Activated B cell treated with CpG ODN at 0.5 μM for 24 hours (primary cell): ENCODE results near the gene DSCAM. TPM values are rescaled to one million over a fixed set of nuclear protein-coding genes. Genes with fewer than 3 reads are reported as not detected.

ENCODE experiments used
- ATAC-seq: fragments of 200-7000 bp; cut with Tn5 transposase; one replicate; pipeline ENCODE4 v1.10.0; 2021; ENCODE audit warnings: low read depth, mild to moderate bottlenecking, moderate library complexity
- CTCF ChIA-PET: fragments of 350-600 bp; sonication (Branson Sonifier 250); formaldehyde crosslinking; loops from one replicate; lab custom pipeline; 2021; ENCODE audit warnings: antibody characterized with exemption; lab: Charles Lee
- POLR2A ChIA-PET: fragments of 350-600 bp; sonication (Branson Sonifier 250); formaldehyde crosslinking; loops from one replicate; lab custom pipeline; 2021; ENCODE audit warnings: antibody characterized with exemption; lab: Charles Lee
- DNase-seq: peaks from one replicate; pipeline ENCODE4 v3.0.0; 2022
- H3K27ac Mint-ChIP-seq: one replicate; pipeline ENCODE4 v1.8.0; 2020; ENCODE audit warnings: mixed read lengths
- H3K27me3 Mint-ChIP-seq: one replicate; pipeline ENCODE4 v1.8.0; 2021; ENCODE audit warnings: mixed read lengths
- H3K36me3 Mint-ChIP-seq: one replicate; pipeline ENCODE4 v1.8.0; 2021; ENCODE audit warnings: low read depth, mixed read lengths
- H3K4me1 Mint-ChIP-seq: one replicate; pipeline ENCODE4 v1.8.0; 2021; ENCODE audit warnings: mixed read lengths
- H3K4me3 Mint-ChIP-seq: one replicate; pipeline ENCODE4 v1.8.0; 2020; ENCODE audit warnings: mild to moderate bottlenecking, mixed read lengths
- H3K9me3 Mint-ChIP-seq: one replicate; pipeline ENCODE4 v1.8.0; 2020; ENCODE audit warnings: mixed read lengths
- intact Hi-C: fragments of 100-400 bp; cut with micrococcal nuclease; formaldehyde crosslinking; loops from one replicate; pipeline ENCODE4 v1.15.1; 2024
- total RNA-seq: library from RNA; stranded (reverse); gene quantifications from 2 replicates; pipeline ENCODE4 v1.2.3, GENCODE V29; 2022
- TF ChIP-seq, protein P1 (sequence below): fragments of 200-600 bp; IDR thresholded peaks from one replicate; pipeline ENCODE4 v1.8.0; 2022; ENCODE audit warnings: antibody characterized with exemption, mild to moderate bottlenecking

Gene DSCAM
- total RNA-seq, 1 donor from 2014 or later, result not detected

- DNase-seq, result no peak
- no peaks in the 10 kb centered on the region for H3K4me1 Mint-ChIP-seq
- H3K9me3 Mint-ChIP-seq, result no peaks in the 10 kb centered on the region
- H3K36me3 Mint-ChIP-seq, result no peaks in the 10 kb centered on the region
- CTCF ChIA-PET, result no interaction called here
- TF ChIP-seq, protein P1, sequence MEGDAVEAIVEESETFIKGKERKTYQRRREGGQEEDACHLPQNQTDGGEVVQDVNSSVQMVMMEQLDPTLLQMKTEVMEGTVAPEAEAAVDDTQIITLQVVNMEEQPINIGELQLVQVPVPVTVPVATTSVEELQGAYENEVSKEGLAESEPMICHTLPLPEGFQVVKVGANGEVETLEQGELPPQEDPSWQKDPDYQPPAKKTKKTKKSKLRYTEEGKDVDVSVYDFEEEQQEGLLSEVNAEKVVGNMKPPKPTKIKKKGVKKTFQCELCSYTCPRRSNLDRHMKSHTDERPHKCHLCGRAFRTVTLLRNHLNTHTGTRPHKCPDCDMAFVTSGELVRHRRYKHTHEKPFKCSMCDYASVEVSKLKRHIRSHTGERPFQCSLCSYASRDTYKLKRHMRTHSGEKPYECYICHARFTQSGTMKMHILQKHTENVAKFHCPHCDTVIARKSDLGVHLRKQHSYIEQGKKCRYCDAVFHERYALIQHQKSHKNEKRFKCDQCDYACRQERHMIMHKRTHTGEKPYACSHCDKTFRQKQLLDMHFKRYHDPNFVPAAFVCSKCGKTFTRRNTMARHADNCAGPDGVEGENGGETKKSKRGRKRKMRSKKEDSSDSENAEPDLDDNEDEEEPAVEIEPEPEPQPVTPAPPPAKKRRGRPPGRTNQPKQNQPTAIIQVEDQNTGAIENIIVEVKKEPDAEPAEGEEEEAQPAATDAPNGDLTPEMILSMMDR, result no peak
- H3K27ac Mint-ChIP-seq, result no peak overlapping the region
- ATAC-seq, result no peak
- POLR2A ChIA-PET, result no interaction called here
- intact Hi-C loops, result no loop called here
- H3K27me3 Mint-ChIP-seq, result no peaks in the 10 kb centered on the region
- H3K4me3 Mint-ChIP-seq, result no peak overlapping the region
These were observed 862.5 kb downstream of the DSCAM start for GRCh38 chr21:39984286-39984991.

DNA sequence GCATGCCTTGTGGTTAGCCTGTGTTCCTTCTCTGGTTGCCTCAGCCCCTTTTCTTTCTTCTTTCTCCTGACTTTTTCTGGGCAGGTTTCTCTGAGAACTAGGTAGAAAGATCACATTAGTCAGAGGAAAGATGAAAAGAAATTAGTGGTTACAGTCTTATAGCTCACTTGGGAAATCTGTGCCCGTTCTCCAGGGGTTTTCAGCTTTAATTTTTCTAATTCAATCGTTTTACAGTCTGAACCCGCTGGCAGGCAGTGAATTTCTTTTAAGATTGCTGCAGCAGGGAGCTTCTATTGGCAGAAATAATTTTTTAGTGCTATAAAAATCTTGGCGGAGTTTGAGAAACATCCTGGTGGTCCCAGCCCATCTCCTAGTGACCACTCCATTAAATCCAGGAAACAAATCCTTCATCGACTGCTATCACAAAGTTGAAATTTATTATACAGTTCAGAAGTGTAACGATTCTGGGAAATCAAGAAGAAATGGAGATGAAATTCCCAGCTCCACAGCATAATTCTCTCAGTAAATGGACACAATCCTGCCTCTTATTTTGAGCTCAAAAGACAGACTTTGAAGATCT lies 866.6 kb downstream of the DSCAM start:
- no peaks in the 10 kb centered on the region for H3K9me3 Mint-ChIP-seq
- no peak overlapping the region for H3K4me3 Mint-ChIP-seq
- ATAC-seq (no peak), DNase-seq (no peak)
- CTCF ChIA-PET, result no interaction called here
- no peaks in the 10 kb centered on the region for H3K36me3 Mint-ChIP-seq
- TF ChIP-seq, protein P1, result no peak
- H3K27me3 Mint-ChIP-seq, result no peaks in the 10 kb centered on the region
- H3K27ac Mint-ChIP-seq, result no peak overlapping the region
- H3K4me1 Mint-ChIP-seq, result no peaks in the 10 kb centered on the region
- POLR2A ChIA-PET, result no interaction called here
- intact Hi-C loops, result no loop called here

- Mint-ChIP-seq H3K27ac (no peak overlapping the region), H3K36me3 (no peaks in the 10 kb centered on the region), H3K4me1 (no peaks in the 10 kb centered on the region), H3K9me3 (no peaks in the 10 kb centered on the region), H3K4me3 (no peak overlapping the region), H3K27me3 (no peaks in the 10 kb centered on the region)
- TF ChIP-seq, protein P1, result no peak
- DNase-seq (no peak), ATAC-seq (no peak)
- intact Hi-C loops, result no loop called here
- POLR2A ChIA-PET, result no interaction called here
- CTCF ChIA-PET, result no interaction called here
These were observed 867.6 kb downstream of the DSCAM start for GRCh38 chr21:39979321-39979720.

DNA sequence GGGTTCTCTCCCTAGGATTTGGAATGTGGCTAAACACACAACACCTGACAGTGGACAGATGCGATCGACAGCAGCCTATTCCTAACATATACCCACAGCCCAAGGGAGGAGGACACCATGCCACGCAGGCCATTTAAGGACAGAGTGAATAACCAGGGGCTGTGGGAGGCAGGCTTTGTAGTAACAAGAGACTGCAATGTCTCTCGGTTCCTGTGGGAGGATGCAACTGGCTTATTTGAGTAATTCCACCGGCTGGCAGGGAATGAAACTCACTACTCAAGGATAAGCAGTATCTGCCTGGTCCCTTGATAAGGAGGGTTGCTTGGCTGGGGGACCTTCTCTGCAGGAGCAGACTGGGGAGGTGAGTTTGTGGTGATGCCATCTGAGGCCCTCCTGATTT lies 870.2 kb downstream of the DSCAM start:
- TF ChIP-seq, protein P1, result no peak
- Mint-ChIP-seq H3K4me1 (no peaks in the 10 kb centered on the region), H3K27me3 (no peaks in the 10 kb centered on the region), H3K9me3 (no peaks in the 10 kb centered on the region), H3K27ac (no peak overlapping the region), H3K4me3 (no peak overlapping the region), H3K36me3 (no peaks in the 10 kb centered on the region)
- intact Hi-C loops, result no loop called here
- ChIA-PET POLR2A (no interaction called here), CTCF (no interaction called here)
- no peak for DNase-seq
- ATAC-seq, result no peak

GRCh38 chr21:39972976-39973770 lies 873.8 kb downstream of the DSCAM start:
- intact Hi-C loops, result no loop called here
- H3K9me3 Mint-ChIP-seq, result peaks cover 7% of the 10 kb centered on the region
- no peak overlapping the region for H3K4me3 Mint-ChIP-seq
- no peak overlapping the region for H3K27ac Mint-ChIP-seq
- DNase-seq, result no peak
- ChIA-PET POLR2A (no interaction called here), CTCF (no interaction called here)
- H3K4me1 Mint-ChIP-seq, result no peaks in the 10 kb centered on the region
- ATAC-seq, result no peak
- no peaks in the 10 kb centered on the region for H3K36me3 Mint-ChIP-seq
- H3K27me3 Mint-ChIP-seq, result no peaks in the 10 kb centered on the region
- TF ChIP-seq, protein P1, result no peak
